Renal cortical epithelial cell (primary cell): ENCODE measurements around the gene MICAL3. TPM values are rescaled to one million over a fixed set of nuclear protein-coding genes. Genes with fewer than 3 reads are reported as not detected.

ENCODE experiments used
- DNase-seq: peaks from one replicate; pipeline ENCODE4 v3.0.0-alpha.2; 2011; ENCODE audit warnings: low read depth
- total RNA-seq: library from RNA; depleted of rRNA; stranded (reverse); fragments of >200 nt; gene quantifications from 2 replicates; pipeline ENCODE4 v1.2.3, GENCODE V29; 2014

The MICAL3 gene
- total RNA-seq, 1 donor from 2014 or later, result 132 TPM

- no peak for DNase-seq
Measured at GRCh38 chr22:17955590-17956379, 68.6 kb downstream of the MICAL3 start.

GRCh38 chr22:17954860-17955587, 69.3 kb downstream of the MICAL3 start:
- DNase-seq, result no peak

- peak; percentile 99 for DNase-seq
Measured at GRCh38 chr22:17954200-17954859, 70.0 kb downstream of the MICAL3 start.

GRCh38 chr22:17953147-17953546, 71.2 kb downstream of the MICAL3 start:
- DNase-seq, result no peak

- DNase-seq, result peak; percentile 78
Measured at GRCh38 chr22:17952273-17952801, 72.0 kb downstream of the MICAL3 start.

- peak; percentile 51 for DNase-seq
Measured at GRCh38 chr22:17951315-17951714, 73.0 kb downstream of the MICAL3 start.

- no peak for DNase-seq
Measured at GRCh38 chr22:17950651-17951214, 73.6 kb downstream of the MICAL3 start.

- DNase-seq, result no peak
Measured at GRCh38 chr22:17949642-17950473, 74.5 kb downstream of the MICAL3 start.

GRCh38 chr22:17948101-17948500, 76.3 kb downstream of the MICAL3 start:
- no peak for DNase-seq

- no peak for DNase-seq
Measured at GRCh38 chr22:17946662-17947367, 77.5 kb downstream of the MICAL3 start.

GRCh38 chr22:17945888-17946648, 78.3 kb downstream of the MICAL3 start:
- DNase-seq, result no peak

GRCh38 chr22:17945156-17945887, 79.0 kb downstream of the MICAL3 start:
- DNase-seq, result no peak

GRCh38 chr22:17944256-17944655, 80.1 kb downstream of the MICAL3 start:
- peak; percentile 83 for DNase-seq

GRCh38 chr22:17943533-17944249, 80.7 kb downstream of the MICAL3 start:
- DNase-seq, result no peak

- no peak for DNase-seq
Measured at GRCh38 chr22:17942721-17943120, 81.6 kb downstream of the MICAL3 start.

- DNase-seq, result no peak
Measured at GRCh38 chr22:17941471-17942406, 82.6 kb downstream of the MICAL3 start.

GRCh38 chr22:17939579-17939978, 84.8 kb downstream of the MICAL3 start:
- DNase-seq, result no peak
